Middle frontal gyrus (tissue), 1 donor: ENCODE measurements around the gene ZFX.
"Not testable (repeated sequence)": the region's sequence is repeated elsewhere in the genome, so short reads cannot be mapped to it uniquely, and the experiment has no call there.

Experiments used
- DNase-seq: peaks from one replicate; pipeline ENCODE4 v3.0.0-alpha.2; 2015; ENCODE audit warnings: low spot score; ENCODE audit errors: extremely low spot score

The ZFX gene

DNA sequence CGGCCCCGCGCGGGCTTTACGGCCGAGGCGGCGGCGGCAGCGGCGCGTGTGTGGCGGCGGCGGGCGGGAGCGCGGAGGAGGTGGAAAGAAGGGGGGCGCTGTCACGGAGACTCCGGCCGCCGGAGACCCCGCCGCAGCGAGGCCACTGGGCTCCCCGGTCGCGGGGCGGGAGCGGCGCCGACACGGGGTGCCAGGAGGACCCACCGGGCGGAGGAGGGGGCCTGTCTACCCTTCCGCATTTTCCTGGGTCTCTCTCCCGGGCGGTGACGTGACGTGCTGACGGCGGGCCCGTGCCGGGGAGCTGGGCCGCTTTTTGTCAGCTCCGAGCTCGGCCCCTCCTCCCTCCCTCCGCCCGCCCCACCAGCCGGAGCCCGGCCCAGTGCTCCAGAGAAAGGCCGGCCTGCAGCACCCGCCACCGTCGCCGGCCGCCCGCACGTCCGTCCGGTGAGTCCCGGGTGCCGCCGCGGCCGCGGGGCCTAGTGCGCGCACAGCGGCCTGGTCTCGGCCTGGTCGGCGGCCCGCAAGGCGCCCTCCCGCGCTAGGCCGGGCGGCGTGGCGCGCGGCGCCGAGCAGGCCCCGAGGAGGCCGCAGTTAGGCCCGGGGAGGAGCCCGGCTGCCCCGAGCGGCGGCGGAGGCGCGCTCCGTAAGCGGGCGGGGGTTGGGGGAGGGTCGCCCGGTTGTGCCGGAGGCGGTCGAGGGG is at the start of gene ZFX:
Gene ZFX, plus strand, starts transcription at position 379 of the 700 bp plus-strand sequence. CDS start 23,014 bp downstream, outside the sequence.
- no peak for DNase-seq

DNA sequence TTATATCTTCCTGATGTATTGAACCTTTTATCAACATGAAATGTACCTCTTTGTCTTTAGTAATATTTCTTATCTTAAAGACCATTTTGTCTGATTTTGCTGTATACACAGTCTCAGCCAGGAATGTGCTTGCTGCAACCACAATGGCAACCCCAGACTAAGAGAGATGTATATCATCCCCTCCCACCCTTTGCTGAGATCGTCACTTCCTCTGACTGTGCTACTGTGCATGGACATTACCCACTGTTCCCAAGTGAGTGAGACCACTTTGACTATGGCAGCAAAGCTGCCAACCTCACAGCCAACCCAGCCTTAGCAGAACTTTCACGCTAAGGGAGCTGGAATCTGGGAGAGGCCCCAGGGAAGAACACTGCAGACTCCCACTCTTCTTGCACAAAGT is 48.8 kb upstream of the ZFX start:
- DNase-seq = no peak

DNA sequence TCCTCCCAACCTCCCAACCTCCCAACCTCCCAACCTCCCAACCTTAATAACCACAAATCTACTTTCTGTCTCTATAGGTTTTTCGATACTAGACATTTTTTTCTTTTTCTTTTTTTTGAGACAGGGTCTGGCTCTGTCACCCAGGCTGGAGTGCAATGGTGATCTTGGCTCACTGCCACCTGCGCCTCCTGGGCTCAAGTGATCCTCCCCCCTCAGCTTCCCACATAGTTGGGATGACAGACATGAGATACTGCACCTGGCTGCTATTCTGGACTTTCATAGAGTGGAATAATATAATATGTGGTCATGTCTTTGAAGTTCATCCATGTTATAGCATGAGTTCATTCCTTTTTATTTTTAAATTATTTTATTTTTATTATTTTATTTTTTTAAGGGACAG is 39.5 kb upstream of the ZFX start:
- DNase-seq = no peak

DNA sequence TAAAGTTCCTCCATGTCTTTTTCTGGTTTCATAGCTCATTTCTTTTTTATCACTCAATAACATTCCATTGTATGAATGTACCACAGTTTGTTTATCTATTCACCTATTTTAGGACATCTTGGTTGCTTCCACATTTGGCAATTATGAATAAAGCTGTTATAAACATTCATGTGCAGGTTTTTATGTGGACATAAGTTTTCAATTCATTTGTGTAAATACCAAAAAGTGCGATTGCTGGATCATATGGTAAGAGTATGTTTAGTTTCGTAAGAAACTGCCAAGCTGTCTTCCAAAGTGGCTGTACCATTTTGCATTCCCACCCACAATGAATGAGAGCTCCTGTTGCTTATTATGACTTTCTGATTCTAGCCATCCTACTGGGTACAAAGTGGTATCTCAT is 36.3 kb upstream of the ZFX start:
- no peak for DNase-seq

DNA sequence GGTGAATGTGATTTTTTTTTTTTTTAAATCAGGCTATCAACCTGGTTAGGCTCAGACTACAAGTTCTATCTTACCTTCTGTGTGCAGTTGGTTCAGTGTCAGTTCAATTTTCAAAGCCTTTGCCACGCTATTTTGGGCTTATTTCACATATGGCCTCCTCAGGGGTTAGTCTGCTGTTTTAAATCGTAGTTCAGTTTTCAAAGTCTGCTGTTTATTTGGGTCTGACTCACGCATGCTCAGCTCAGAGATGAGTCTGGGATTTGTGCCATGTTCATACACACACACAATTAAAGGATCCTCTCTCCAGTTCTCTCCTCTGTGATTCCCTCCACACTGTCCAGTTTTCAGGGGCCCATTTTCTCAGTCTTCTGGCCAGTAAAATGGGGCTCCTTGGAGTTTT is 32.3 kb upstream of the ZFX start:
- peak; percentile 3 for DNase-seq

DNA sequence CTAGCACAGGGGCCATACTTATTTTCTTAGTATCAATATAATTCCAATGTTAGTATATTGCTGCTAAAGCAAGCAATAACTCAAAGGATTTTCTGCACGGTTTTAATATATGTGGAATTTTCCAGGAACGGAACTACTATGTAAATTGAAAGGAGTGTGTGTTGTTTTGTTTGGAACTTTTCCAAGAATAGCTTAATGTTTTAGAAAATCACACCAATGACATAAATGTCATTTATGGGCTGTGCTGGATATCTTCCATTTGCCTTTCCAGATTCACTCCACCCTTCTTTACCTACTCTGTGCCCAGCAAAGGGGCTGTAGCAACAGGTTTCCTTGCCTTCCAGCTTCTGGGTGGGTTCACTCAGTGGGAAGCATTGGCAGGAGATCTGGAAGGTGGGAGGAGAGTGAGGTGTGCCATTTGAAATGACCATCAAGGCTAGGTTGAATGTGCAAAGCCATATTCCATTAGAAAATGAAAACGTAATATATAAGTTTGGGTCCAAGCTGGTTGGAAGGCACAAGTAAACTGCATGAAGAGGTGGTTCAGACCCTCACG is 25.2 kb upstream of the ZFX start:
- DNase-seq = no peak

DNA sequence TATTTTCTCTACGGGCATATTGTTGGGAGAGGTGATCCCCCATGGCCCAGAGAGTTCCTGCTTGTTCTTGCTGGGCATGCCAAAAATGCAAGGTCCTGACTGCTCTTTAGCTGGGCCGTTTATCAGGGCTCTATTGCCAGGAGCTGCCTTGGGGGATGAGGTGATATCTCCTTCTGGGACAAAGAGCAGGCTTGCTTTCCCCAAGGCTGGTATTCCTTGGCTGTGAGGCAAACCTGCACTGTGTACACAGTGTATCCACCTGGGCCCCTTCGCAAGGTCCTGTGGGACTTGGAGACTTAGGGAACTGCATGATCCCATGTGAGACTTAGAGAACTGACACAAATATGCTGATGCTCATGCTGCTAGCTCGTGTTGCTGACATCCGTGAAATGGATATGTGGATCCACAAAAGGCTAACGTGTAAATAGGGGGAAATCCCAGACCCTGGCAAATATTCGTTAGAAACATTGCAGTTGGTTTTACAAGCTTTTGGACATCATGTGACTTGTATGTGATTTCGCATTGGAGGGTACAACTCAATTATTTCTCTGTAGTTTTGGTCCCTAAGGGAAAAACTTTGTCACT is 24.4 kb upstream of the ZFX start:
- DNase-seq = no peak

DNA sequence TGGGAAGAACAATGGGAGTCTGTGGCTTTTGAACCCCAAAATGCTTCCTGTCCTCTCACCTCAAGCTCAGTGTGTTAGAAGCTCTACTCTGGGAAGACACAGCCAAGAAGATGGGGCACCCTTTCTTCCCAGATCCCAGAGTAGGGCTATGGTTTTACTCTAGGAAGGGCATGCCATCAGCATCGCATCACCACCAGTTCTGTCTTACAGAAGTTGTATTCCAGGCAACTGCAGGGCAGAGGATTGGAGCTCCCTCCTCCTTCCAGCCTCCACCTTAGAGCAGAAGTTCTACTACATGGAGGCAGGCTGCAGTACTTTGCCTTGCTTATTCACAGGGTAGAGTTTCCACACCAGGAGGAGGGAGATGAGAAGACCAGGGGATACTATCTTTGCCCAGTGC is 18.1 kb upstream of the ZFX start:
- DNase-seq = no peak

DNA sequence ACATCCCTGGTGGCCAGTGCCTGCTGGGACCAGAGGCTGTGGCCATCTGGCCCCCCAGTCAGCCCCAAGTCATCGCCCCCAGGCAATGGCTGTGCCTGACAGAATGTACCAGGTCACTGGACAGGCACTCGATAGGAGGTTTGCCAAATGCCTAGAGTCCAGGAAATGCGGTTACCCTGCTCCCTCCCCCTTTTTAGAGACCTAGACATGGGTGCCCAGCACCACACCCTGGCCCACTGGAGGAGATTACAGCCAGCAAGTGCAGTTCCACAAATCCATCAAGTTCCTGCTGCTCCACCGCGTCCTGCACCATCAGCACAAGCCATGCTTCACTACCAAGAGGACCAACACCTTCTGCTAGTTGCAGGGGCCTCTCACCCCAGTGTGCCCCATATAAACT is 16.2 kb upstream of the ZFX start:
- no peak for DNase-seq

DNA sequence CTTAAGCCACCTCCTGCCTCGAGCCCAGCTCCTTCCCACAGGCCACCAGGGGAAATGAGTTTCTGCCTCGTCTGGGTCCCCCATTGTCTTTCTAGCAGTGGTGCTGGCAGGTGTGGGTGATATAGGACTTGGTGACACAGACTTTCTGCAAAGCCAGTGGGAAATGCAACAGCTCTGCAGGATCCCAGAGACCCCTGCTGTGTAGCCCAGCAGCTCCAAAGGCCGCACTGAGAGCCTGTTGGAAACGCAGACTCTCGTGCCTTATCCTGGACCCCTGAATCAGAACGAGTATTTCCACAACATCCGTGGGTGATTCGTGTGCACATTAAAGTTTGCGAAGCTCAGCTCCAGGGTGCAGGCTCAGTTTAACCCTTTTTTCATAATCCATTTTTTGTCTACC is 13.8 kb upstream of the ZFX start:
- DNase-seq = not testable (repeated sequence)

DNA sequence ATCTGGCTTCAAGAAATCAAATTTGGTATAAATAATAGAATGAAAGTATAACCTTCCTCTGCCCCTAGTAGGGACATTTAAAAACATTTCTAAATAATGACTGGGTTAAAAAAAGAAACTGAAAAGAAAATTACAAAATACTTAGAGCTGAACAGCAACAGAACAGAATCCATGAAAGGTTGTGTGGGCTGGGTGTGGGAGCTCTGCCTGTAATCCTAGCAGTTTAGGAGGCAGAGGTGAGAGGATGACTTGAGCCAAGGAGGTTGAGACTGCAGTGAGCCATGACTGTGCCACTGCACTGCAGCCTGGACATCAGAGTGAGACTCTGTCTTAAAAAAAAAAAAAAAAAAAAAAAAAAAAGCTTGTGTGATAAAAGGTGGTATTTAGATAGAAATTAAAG is 12.3 kb upstream of the ZFX start:
- no peak for DNase-seq

DNA sequence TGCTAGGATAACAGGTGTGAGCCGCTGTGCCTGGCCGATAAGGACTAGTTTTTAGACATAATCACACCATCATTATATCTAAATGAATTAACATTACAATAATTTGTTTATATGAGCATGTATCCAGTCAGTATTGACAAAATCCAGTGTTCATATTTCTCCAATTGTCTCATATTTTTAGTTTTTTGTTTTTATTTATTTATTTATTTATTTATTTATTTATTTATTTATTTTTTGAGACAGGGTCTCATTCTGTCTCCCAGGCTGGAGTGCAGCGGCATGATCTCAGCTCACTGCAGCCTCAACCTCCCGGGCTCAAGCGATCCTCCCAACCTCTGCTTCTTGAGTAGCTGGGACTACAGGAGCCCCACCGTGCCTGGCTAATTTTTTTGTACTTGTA is 5.5 kb upstream of the ZFX start:
- not testable (repeated sequence) for DNase-seq

DNA sequence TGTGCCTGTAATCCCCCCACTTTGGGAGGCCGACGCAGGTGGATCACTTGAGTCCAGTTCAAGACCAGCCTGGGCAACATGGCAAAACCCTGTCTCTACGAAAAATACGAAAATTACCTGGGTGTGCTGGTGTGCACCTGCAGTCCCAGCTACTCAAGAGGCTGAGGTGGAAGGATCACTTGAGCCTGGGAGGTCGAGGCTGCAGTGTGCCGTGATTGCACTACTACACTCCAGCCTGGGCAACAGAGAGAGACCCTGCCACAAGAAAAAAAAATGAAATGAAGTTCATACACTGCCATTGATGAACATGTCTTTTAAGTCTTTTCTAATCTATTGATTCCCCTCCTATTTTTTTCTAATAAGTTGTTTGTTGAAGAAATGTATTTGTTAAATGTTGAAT is 5.0 kb upstream of the ZFX start:
- DNase-seq = no peak

DNA sequence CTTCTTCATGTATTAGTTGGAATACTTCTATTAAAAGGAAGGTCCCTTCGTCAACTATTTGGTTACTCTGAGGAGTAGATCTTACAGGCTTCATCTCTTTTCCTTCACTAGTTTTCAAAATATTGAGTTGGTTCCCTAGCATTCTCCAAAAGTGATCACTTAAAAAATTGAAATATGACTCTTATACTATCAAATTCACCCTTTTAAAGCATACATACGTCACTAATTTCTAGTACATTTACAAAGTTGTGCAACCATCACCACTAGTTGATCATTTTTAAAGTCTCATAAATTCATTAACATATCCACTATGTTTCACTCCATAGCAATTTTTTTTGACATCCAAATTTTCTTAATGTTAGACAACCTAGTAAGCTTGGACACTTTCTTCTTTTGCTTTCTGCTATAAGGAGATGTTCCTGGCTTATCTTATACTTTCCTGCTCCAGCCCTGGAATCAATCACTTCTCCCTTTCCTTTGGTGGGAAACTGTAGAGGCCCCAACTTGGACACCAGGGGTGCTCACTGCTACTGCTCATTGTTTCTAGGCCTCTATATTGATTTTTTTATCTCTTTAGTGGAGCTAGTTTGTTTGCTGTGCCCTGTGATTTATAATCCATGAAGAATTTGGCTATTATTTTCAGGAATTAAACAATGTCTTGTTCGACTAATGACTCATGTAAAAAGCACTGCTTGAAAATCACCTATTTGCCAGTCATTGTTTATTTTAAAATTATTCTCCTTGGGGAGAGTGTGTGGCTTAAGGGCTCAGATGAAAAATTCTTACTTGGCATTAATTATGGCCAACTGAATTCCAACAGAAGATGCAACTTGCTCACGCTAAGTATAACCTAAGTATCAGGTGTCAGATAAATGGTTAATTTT is 4.0 kb upstream of the ZFX start:
- no peak for DNase-seq

DNA sequence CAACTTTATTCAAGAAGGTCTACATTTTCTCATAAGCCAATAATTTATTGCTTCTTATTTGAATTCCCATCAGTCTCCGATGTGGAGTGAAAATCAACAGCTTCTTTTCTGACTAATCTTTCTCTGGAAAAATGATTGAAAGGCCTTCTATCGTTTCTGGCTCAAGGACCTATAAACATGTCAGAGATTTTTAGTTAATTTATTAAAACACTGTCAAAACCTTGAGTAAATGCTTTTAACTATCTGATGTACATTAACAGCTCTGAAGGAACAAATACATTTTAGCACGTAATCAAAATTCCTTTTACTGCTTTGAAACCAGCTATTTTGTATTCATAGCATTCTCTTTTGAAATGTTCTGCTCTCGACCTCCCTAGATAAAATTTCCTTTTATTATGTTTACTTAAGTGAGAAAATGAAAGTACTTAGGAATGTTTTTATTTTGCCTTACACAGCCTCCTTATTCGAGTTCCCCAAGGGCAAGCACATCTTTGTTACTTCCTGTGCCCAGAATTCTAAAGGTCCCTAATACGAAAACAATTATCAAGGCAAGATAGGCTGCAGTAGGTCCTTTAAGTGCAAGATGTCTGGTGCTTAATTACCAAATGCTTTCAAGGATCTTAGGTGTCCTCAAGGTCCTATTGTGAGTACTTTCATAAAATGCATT is 3.1 kb upstream of the ZFX start:
- no peak for DNase-seq

DNA sequence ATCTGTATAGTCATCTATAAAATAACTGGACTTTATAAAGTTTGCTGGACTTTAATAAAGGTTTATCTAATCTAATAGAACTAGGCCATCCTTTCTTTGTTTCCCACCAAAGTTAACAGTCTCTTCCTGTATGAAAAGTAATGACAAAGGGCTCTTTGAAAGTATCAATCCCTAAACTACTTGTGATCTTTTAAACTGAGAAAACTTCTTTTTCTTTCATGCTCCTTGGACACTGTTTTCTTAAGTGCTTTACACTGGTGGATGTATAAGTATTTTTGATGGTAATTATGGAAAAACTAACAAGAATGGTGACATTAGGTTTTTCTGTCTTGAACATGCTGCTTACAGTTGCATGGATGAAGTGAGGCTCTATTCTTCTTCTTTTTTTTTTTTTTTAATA is 2.4 kb upstream of the ZFX start:
- no peak for DNase-seq

DNA sequence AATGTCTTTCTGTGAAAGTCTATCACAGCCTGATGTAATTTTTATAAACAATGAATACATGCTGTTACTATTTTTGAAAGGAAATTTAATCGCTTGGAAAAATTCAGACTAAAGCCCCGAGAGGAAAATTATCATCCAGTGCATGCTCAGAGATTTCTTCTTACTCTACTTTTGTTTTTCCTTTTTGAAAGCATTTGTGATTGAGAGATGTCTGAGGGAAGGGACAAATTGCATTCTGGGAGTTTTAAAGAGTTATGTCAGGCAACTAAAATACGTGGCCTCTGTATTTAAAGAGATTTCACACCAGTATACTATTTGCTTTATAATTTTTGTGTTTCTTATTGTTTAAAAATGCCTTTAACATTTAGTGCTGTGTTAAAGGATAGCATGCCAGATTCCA is 1.4 kb upstream of the ZFX start:
- DNase-seq = no peak

DNA sequence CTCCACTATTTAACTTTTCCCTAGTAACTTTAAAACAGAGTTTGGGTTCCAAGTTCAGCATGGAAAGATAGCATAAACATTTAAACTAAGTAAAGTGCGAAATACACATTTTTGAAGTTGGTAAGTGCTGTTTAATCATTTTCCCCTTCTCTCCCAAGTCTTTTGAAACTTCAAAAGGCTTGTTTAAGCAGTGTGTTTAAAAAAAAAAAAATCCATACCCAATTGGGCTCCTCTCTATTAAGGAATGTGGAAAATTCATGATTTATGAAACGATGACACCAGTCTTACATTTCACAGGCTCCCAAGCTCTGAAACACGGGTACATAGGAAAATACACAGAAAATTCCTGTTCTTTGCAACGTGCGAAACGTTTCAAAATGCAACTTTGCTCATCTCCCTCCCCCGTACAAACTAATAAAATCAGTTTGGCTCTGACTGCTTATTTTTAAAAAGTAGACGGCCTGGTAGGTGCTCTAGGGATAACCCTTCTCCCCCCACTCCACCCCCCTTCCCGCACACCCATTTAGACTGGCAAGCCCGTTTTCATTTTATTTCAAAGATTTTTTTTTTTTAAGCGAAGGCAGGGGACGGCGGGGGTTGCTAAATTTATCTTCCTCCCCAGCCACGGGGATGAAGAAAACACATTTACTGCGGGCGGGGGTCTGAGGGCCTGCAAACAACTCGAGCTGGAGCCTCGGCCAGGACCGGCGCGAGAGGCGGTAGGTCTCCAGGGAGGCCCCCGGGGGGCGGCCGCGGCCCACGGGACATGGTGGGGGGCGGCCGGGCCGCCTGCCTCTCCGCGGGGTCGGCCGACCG is 786 bp upstream of the ZFX start:
- DNase-seq = no peak

DNA sequence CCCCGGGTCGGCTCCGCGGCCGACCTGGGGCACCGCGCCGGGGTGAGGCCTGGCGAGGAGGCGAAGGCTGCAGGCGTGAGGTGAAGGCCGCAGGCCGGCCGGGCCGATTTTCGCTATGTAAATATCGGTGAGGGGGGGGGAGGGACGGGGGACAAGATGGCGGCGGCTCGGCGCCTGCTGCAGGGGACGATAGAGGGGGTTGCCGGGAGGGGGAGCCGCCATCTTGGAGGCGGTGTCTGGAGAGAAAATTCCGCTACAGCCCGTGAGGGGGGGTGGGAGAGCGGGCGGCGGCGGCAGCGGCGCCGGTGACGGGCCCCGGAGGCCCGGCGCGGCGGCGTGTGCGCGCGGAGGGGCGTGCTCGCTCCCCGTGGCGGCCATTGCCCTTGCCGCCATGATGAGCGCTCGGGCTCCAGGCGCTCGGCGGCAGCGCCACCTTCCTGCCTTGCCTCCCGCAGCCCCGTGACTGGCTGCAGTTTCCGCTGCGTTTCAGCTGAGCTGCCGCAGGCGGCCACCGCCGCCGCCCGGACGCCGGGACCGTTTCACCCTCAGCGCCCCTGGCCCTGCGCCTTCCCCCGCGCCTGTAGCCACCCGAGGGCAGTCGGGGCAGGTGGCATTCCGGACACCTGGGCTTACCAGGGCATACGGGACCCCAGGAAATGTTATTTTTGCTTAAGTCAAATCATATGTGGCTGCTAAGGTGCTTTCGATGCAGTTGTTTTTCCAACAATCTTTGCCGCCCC is 692 bp downstream of the ZFX start:
- DNase-seq = peak; percentile 48

DNA sequence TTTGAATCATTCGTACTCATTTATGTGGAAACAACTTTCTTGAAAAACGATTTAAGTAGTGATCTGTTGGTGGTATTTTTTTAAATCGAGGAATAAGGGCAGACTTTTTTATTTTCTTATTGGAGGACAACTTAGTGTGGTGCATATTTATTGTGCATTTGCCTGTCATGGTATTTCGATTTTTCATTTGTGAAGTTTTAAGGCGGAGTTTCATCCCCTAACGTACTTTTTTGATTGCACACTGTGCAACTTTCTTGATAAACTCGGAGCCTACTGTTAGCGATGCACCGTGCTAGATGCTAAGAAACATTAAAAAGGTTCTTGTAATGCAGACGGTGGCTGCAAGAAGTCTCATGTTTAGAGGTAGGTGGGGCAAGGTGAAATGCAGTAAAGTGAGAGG is 1.4 kb downstream of the ZFX start:
- DNase-seq = no peak
